ENCODE measurements around the gene ASIC2.
"Not testable (repeated sequence)": the region's sequence is repeated elsewhere in the genome, so short reads cannot be mapped to it uniquely, and the experiment has no call there.

Gene ASIC2

DNA sequence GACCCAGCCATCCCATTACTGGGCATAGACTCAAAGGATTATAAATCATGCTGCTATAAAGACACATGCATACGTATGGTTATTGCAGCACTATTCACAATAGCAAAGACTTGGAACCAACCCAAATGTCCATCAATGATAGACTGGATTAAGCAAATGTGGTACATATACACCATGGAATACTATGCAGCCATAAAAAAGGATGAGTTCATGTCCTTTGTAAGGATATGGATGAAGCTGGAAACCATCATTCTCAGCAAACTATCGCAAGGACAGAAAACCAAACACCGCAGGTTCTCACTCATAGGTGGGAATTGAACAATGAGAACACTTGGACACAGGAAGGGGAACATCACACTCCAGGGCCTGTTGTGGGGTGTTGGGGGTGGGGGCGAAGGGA is 323.9 kb downstream of the ASIC2 start:
- H3K9me3 Mint-ChIP-seq (ENCODE audit: low read depth); H3K27ac Mint-ChIP-seq; H3K36me3 Mint-ChIP-seq: not testable (repeated sequence)

GRCh38 chr17:32964541-32964940 is 328.6 kb downstream of the ASIC2 start:
- H3K27me3 Mint-ChIP-seq: peaks cover 15% of the 10 kb centered on the region
- no peak overlapping the region for H3K27ac Mint-ChIP-seq
- H3K4me1 Mint-ChIP-seq (ENCODE audit: low read depth): no peaks in the 10 kb centered on the region
- H3K9me3 Mint-ChIP-seq (ENCODE audit: low read depth): no peaks in the 10 kb centered on the region
- H3K36me3 Mint-ChIP-seq: no peaks in the 10 kb centered on the region
- H3K4me3 Mint-ChIP-seq: no peak overlapping the region

More for the DNA sequence above, 323.9 kb downstream of the ASIC2 start:
- H3K4me1 Mint-ChIP-seq (ENCODE audit: low read depth); H3K4me3 Mint-ChIP-seq; H3K27me3 Mint-ChIP-seq: not testable (repeated sequence)
